ENCODE measurements around the gene SAE1. TPM values are rescaled to one million over a fixed set of nuclear protein-coding genes. Genes with fewer than 3 reads are reported as not detected.

The SAE1 gene
- total RNA-seq (10 to 100 TPM; 32.5 to 53.3 (median 45.5) TPM), polyA plus RNA-seq (10 to 100 TPM; 11.9 to 60.2 TPM)
- long read RNA-seq, donor 1, transcript SAE1-201 (9 exons, 2,049 nt) = major isoform, 52 of 74 reads
- long read RNA-seq, donor 1, partial matches to known transcripts = 13 of 74 reads
- long read RNA-seq, donor 1, other reads (novel, unspliced or antisense) = 7 of 74 reads
- long read RNA-seq, donor 2, transcript SAE1-201 (9 exons, 2,049 nt) = major isoform, 41 of 70 reads
- long read RNA-seq, donor 2, partial matches to known transcripts = 15 of 70 reads
- long read RNA-seq, donor 2, other reads (novel, unspliced or antisense) = 13 of 70 reads
- long read RNA-seq, donor 3, transcript SAE1-202 (8 exons, 1,851 nt) = minor isoform, 5 of 204 reads
- long read RNA-seq, donor 3, transcript SAE1-201 (9 exons, 2,049 nt) = major isoform, 155 of 204 reads
- long read RNA-seq, donor 3, partial matches to known transcripts = 16 of 204 reads
- long read RNA-seq, donor 3, other reads (novel, unspliced or antisense) = 26 of 204 reads

DNA sequence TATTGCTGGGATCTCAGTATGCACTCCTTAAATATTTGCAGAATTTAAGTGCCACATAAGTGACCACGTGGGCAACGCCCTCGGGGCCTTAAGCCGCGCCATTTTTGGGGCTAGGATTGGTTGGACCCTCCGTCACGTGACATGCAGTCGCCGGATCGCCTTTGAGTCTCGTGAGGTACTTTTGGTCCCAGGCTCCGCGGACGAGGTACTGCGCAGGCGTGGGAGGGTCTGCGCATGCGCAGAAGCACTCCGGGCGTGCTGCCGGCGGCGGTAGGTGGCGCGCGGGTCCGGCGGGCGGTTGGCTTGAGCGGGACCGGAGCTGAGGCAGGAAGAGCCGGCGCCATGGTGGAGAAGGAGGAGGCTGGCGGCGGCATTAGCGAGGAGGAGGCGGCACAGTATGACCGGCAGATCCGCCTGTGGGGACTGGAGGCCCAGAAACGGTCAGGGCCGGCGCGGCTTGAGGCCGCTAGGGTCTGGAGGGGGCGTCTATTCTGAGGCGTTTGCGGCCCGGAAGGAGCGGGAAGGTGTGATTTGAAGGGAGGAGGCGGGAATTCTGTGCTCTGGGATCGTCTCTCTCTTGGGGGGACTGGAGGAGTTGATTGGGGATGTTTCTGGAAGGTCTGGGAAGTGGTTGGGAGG is at the start of gene SAE1:
Gene SAE1, plus strand, starts transcription at position 247 of the 639 bp plus-strand sequence. Its CDS starts 96 bp downstream, at position 343.
- H3K27ac ChIP-seq = peak within 1 kb of the TSS; percentile 68 to 94 (median 91)
- H3K27me3 ChIP-seq = no peaks in the 10 kb centered on the region
- DNase-seq (peak; percentile 95), ATAC-seq (peak; percentile 94 to 98 (median 96))
- H3K36me3 ChIP-seq = peaks cover 0 to 12% (median 0%) of the 10 kb centered on the region in 9 donors
- TF ChIP-seq, protein P1, sequence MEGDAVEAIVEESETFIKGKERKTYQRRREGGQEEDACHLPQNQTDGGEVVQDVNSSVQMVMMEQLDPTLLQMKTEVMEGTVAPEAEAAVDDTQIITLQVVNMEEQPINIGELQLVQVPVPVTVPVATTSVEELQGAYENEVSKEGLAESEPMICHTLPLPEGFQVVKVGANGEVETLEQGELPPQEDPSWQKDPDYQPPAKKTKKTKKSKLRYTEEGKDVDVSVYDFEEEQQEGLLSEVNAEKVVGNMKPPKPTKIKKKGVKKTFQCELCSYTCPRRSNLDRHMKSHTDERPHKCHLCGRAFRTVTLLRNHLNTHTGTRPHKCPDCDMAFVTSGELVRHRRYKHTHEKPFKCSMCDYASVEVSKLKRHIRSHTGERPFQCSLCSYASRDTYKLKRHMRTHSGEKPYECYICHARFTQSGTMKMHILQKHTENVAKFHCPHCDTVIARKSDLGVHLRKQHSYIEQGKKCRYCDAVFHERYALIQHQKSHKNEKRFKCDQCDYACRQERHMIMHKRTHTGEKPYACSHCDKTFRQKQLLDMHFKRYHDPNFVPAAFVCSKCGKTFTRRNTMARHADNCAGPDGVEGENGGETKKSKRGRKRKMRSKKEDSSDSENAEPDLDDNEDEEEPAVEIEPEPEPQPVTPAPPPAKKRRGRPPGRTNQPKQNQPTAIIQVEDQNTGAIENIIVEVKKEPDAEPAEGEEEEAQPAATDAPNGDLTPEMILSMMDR (IDR thresholded peaks at IDR 0.05) = peak; percentile 9 to 82 (median 51)
- H3K4me1 ChIP-seq = peaks cover 0 to 51% (median 33%) of the 10 kb centered on the region in 9 donors
- peaks cover 0 to 4% (median 0%) of the 10 kb centered on the region in 11 donors for H3K9me3 ChIP-seq
- 0 to 1% methylated on average over 51 of the region's 51 CpGs for WGBS, 2 donors
- intact Hi-C loops (cut with DNase I) = loop anchor here in 2 of 10 donors (2.0 to 5.0 kb wide), 2 partner anchors 52 to 93 kb away; no protein-coding TSS in a partner anchor
- peak within 1 kb of the TSS; percentile 61 to 86 (median 72) for H3K4me3 ChIP-seq

DNA sequence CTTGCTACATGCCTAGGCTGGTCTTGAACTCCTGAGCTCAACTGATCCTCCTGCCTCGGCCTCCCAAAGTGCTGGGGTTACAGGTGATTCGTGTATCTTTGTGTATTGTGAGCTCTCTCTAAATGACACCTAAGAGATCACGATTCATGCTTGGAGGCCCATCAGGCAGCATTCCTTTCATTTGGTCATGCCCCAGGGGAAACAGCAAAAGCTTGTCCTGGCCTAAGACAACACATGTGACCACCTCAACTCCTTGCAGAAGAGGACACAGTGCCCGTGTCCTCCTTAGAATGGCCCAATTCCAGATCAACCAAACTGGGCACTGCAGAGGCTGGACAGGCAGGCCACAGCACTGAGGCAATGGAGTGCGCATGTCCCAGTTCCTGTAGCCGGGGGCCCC is 49.5 kb upstream of the SAE1 start:
- no peaks in the 10 kb centered on the region for H3K9me3 ChIP-seq
- TF ChIP-seq, protein P1 (IDR thresholded peaks at IDR 0.05) = no peak
- H3K36me3 ChIP-seq = peaks cover 0 to 100% (median 77%) of the 10 kb centered on the region in 9 donors
- no peak overlapping the region for H3K4me3 ChIP-seq
- H3K27me3 ChIP-seq = no peaks in the 10 kb centered on the region
- 82 to 87% methylated on average over 6 of the region's 6 CpGs for WGBS, 2 donors
- no peak overlapping the region for H3K27ac ChIP-seq
- intact Hi-C loops (cut with DNase I) = loop anchor here in 4 of 10 donors (2.0 to 5.0 kb wide), 2 partner anchors 41 to 42 kb away; no protein-coding TSS in a partner anchor
- DNase-seq = no peak
- H3K4me1 ChIP-seq = peaks cover 0 to 9% (median 6%) of the 10 kb centered on the region in 9 donors
- no peak for ATAC-seq

DNA sequence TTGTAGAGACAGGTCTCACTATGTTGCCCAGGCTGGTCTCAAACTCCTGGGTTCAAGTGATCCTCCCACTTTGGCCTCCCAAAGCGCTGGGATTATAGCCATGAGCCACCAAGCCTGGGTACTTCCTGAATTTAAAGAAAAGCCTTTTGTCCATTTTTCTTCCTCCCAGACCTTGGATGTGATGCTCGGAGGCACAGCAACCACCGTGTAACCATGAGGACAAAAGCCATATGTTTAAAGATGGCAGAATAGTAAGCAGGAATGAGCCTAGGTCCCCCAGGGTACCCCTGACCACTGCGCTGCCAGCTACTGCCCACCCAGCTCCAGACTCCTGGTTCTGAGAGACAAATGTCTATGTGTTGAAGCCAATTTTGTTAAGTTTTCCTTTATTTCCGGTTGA is 48.1 kb upstream of the SAE1 start:
- intact Hi-C loops (cut with DNase I) = loop anchor here in 2 of 10 donors (5.0 kb wide), 1 partner anchor 40 kb away; no protein-coding TSS in a partner anchor
- WGBS, 2 donors = 96% methylated on average over 5 of the region's 5 CpGs
- Histone ChIP-seq H3K36me3 (peaks cover 0 to 100% (median 74%) of the 10 kb centered on the region in 9 donors), H3K9me3 (no peaks in the 10 kb centered on the region), H3K27ac (no peak overlapping the region), H3K27me3 (no peaks in the 10 kb centered on the region), H3K4me1 (peaks cover 0 to 7% (median 5%) of the 10 kb centered on the region in 9 donors), H3K4me3 (no peak overlapping the region)
- no peak for DNase-seq
- ATAC-seq = no peak
- TF ChIP-seq, protein P1 (IDR thresholded peaks at IDR 0.05) = no peak

DNA sequence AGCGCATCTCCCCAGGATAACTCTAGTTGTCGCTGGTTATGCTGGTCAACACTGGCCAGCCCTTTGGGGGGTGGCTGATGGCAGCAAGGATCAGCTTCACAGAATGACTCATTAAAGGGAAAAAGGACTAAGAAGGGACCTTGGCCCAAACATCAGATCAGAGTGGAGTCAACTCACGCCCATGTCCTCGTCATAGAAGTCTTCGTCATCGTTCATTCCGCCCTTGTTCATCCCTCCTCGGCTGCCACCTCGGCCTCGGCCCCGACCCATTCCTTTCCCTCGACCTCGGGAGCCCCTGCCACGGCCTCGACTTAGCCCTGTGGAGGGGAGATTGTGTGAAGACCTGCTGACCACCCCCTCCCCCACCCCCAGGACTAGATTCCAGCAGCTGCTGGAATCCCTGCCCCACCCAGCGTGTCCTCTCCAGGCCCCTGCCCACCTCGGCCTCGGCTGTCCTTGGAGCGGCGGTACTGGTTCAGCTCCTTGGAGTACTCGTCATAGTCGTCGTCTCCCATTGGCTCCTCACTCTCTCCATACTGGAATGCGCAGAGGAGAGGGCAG is 45.7 kb upstream of the SAE1 start:
- DNase-seq = no peak
- no peak for ATAC-seq
- Histone ChIP-seq H3K27me3 (no peaks in the 10 kb centered on the region), H3K4me1 (peaks cover 0 to under 1% (median 0%) of the 10 kb centered on the region in 9 donors), H3K4me3 (no peak overlapping the region), H3K27ac (no peak overlapping the region), H3K9me3 (no peaks in the 10 kb centered on the region), H3K36me3 (peaks cover 0 to 100% (median 84%) of the 10 kb centered on the region in 9 donors)
- TF ChIP-seq, protein P1 (IDR thresholded peaks at IDR 0.05) = no peak
- 88 to 92% methylated on average over 24 of the region's 24 CpGs for WGBS, 2 donors
- intact Hi-C loops (cut with DNase I) = loop anchor here in 2 of 10 donors (5.0 kb wide), 1 partner anchor 37 kb away; no protein-coding TSS in a partner anchor

Measured in heart right ventricle (tissue), 16 donors.